ENCODE results near the gene PANK3. TPM values are rescaled to one million over a fixed set of nuclear protein-coding genes. Genes with fewer than 3 reads are reported as not detected.
"Not testable (repeated sequence)": the region's sequence is repeated elsewhere in the genome, so short reads cannot be mapped to it uniquely, and the experiment has no call there.

Gene PANK3
- total and polyA plus RNA-seq, 4 donors = 10.9 to 79.4 (median 42.4) TPM

GRCh38 chr5:168537176-168537575 lies 42.0 kb downstream of the PANK3 start:
- WGBS = 86% methylated on average over 2 of the region's 2 CpGs
- Histone ChIP-seq H3K36me3 (ENCODE audit: control insufficient read depth in 4 of 4, insufficient read depth in 3 of 4, low read depth in 1 of 4, low read length in 3 of 4) (no peaks in the 10 kb centered on the region), H3K27ac (ENCODE audit: low read depth in 1 of 2, low read length in 2 of 2) (no peak overlapping the region), H3K4me1 (ENCODE audit: control insufficient read depth in 4 of 4, insufficient read depth in 4 of 4, low read length in 3 of 4) (no peaks in the 10 kb centered on the region), H3K4me3 (ENCODE audit: low read depth in 1 of 3, low read length in 3 of 3) (no peak overlapping the region), H3K9ac (ENCODE audit: low read depth in 1 of 2, low read length in 2 of 2) (no peak overlapping the region), H3K9me3 (ENCODE audit: control insufficient read depth in 4 of 4, low read length in 3 of 4) (no peaks in the 10 kb centered on the region), H3K27me3 (ENCODE audit: control insufficient read depth in 4 of 4, insufficient read depth in 4 of 4, low read length in 3 of 4) (no peaks in the 10 kb centered on the region)
- TF ChIP-seq HNF4G (IDR thresholded peaks at IDR 0.05) (no peak), MAX (IDR thresholded peaks at IDR 0.05) (no peak)
- DNase-seq (ENCODE audit: low spot score) = no peak

DNA sequence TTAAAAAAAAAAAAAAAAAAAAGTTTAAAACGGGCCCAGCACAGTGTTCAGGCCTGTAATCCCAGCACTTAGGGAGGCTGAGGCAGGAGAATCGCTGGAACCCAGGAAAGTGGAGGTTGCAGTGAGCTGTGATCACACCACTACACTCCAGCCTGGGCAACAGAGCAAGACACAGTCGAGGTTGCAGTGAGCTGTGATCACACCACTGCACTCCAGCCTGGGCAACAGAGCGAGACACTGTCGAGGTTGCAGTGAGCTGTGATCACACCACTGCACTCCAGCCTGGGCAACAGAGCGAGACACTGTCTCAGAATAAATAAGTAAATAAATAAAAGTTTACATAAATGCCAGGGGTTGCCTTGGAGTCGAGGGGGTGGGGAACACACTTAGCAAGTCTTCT lies 44.8 kb downstream of the PANK3 start:
- WGBS = 85% methylated on average over 7 of the region's 7 CpGs
- H3K36me3 ChIP-seq (ENCODE audit: control insufficient read depth in 4 of 4, insufficient read depth in 3 of 4, low read depth in 1 of 4, low read length in 3 of 4); DNase-seq (ENCODE audit: low spot score); H3K27ac ChIP-seq (ENCODE audit: low read depth in 1 of 2, low read length in 2 of 2); H3K4me3 ChIP-seq (ENCODE audit: low read depth in 1 of 3, low read length in 3 of 3); H3K9ac ChIP-seq (ENCODE audit: low read depth in 1 of 2, low read length in 2 of 2); H3K9me3 ChIP-seq (ENCODE audit: control insufficient read depth in 4 of 4, low read length in 3 of 4); H3K4me1 ChIP-seq (ENCODE audit: control insufficient read depth in 4 of 4, insufficient read depth in 4 of 4, low read length in 3 of 4); H3K27me3 ChIP-seq (ENCODE audit: control insufficient read depth in 4 of 4, insufficient read depth in 4 of 4, low read length in 3 of 4): not testable (repeated sequence)

- Histone ChIP-seq H3K4me1 (ENCODE audit: control insufficient read depth in 4 of 4, insufficient read depth in 4 of 4, low read length in 3 of 4) (peaks cover 3 to 8% (median 4%) of the 10 kb centered on the region in 4 donors), H3K9me3 (ENCODE audit: control insufficient read depth in 4 of 4, low read length in 3 of 4) (peaks cover 0 to 7% (median under 1%) of the 10 kb centered on the region in 4 donors), H3K4me3 (ENCODE audit: low read depth in 1 of 3, low read length in 3 of 3) (no peak overlapping the region), H3K9ac (ENCODE audit: low read depth in 1 of 2, low read length in 2 of 2) (no peak overlapping the region), H3K27me3 (ENCODE audit: control insufficient read depth in 4 of 4, insufficient read depth in 4 of 4, low read length in 3 of 4) (peaks cover 0 to 4% (median 0%) of the 10 kb centered on the region in 4 donors), H3K27ac (ENCODE audit: low read depth in 1 of 2, low read length in 2 of 2) (no peak overlapping the region), H3K36me3 (ENCODE audit: control insufficient read depth in 4 of 4, insufficient read depth in 3 of 4, low read depth in 1 of 4, low read length in 3 of 4) (no peaks in the 10 kb centered on the region)
- 91% methylated on average over 6 of the region's 6 CpGs for WGBS
- no peak for DNase-seq (ENCODE audit: low spot score)
- TF ChIP-seq RXRA (IDR thresholded peaks at IDR 0.05) (no peak), FOXA1 (IDR thresholded peaks at IDR 0.05) (no peak), CTCF (IDR thresholded peaks at IDR 0.05; ENCODE audit: low read depth, low read length, missing input control) (no peak), EGR1 (IDR thresholded peaks at IDR 0.05; ENCODE audit: low read depth in 2 of 2) (no peak), JUND (IDR thresholded peaks at IDR 0.05) (no peak), FOXA2 (IDR thresholded peaks at IDR 0.05) (no peak), ATF3 (IDR thresholded peaks at IDR 0.05) (no peak), NR2F2 (IDR thresholded peaks at IDR 0.05) (no peak), HNF4G (IDR thresholded peaks at IDR 0.05) (no peak), TAF1 (conservative IDR thresholded peaks at IDR 0.05) (no peak), HNF4A (conservative IDR thresholded peaks at IDR 0.05) (no peak), YY1 (IDR thresholded peaks at IDR 0.05) (no peak), GABPA (IDR thresholded peaks at IDR 0.05 in 1 of 2, conservative IDR thresholded peaks at IDR 0.05 in 1 of 2) (no peak), RAD21 (IDR thresholded peaks at IDR 0.05) (no peak)
- TF ChIP-seq, protein P1, sequence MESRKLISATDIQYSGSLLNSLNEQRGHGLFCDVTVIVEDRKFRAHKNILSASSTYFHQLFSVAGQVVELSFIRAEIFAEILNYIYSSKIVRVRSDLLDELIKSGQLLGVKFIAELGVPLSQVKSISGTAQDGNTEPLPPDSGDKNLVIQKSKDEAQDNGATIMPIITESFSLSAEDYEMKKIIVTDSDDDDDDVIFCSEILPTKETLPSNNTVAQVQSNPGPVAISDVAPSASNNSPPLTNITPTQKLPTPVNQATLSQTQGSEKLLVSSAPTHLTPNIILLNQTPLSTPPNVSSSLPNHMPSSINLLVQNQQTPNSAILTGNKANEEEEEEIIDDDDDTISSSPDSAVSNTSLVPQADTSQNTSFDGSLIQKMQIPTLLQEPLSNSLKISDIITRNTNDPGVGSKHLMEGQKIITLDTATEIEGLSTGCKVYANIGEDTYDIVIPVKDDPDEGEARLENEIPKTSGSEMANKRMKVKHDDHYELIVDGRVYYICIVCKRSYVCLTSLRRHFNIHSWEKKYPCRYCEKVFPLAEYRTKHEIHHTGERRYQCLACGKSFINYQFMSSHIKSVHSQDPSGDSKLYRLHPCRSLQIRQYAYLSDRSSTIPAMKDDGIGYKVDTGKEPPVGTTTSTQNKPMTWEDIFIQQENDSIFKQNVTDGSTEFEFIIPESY (IDR thresholded peaks at IDR 0.05) = no peak
These were observed 46.9 kb downstream of the PANK3 start for GRCh38 chr5:168531987-168532864.

Measured in liver (tissue), 9 donors.